Measurements from ENCODE around the gene ADAMTS13.

Gene ADAMTS13

DNA sequence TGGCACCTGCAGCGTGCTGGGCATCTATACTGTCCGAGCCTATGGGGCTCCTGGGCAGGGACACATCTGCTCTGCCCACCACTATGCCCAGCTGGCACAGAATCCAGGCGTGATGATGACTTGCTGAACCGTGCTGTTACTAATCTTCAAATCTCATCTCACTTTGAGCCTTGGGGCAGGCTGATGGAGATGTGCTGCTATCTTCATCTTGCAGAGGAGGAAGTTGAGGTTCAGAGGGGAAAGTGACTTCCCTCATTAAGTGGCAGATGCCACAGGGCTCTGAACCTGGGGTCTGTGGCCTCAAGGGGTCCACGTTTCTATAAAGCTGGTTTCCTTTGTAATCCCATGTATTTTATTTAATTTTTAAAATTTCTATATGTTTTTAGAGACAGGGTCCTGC is 52.0 kb downstream of the ADAMTS13 start:
- DNase-seq = no peak

DNA sequence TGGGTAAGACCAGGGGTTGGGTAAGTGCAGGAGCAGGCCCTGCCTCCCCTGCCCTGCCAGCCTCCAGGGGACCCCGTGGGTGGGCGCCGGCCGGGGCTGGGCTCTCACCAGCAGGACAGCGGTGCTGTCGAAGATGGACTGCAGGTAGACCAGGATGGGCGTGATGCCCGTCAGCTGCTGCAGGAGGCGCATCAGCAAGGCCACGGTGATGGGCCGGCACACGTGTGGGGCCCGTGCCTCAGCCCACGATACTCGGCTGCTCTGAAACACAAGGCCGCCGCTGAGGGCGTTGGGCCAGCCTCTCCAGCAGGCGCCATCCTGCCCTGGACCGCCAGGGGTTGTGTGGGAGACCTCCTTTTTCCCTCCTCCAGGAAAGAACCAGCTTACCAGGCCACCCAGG is 52.7 kb downstream of the ADAMTS13 start:
- DNase-seq = no peak

DNA sequence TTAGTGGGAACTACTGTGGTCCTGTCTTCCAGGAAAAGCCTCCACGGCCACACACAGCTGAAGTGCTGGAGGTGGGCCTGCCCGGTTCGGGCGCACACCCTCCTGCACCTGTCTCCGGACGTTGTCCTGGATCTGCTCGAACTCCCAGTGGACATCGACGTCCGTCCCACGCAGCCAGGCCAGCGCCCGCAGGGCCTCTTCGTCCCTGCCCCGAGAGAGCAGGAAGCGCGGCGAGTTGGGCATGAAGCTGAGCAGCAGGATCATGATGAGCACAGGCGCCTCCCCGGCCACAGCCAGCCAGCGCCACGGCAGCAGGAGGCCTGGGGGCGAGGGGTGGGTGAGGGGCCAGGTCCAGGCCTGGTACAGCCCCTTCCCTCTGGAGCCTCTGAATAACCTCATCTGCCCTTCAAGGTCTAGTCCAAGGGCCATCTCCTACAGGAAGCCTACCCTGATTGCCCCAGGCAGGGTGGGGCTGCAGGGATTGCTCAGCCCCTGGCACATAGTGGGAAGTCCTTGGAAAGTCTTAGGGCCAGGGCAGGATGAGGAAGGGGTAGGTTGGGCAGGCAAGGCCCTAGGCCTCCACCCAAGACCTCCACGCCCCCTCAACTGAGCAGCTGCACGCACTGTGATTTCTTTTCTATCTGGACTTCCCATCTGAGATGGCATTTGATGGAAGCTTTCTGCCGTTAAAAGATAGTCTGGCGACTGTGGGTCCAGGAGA is 53.3 kb downstream of the ADAMTS13 start:
- DNase-seq = no peak

DNA sequence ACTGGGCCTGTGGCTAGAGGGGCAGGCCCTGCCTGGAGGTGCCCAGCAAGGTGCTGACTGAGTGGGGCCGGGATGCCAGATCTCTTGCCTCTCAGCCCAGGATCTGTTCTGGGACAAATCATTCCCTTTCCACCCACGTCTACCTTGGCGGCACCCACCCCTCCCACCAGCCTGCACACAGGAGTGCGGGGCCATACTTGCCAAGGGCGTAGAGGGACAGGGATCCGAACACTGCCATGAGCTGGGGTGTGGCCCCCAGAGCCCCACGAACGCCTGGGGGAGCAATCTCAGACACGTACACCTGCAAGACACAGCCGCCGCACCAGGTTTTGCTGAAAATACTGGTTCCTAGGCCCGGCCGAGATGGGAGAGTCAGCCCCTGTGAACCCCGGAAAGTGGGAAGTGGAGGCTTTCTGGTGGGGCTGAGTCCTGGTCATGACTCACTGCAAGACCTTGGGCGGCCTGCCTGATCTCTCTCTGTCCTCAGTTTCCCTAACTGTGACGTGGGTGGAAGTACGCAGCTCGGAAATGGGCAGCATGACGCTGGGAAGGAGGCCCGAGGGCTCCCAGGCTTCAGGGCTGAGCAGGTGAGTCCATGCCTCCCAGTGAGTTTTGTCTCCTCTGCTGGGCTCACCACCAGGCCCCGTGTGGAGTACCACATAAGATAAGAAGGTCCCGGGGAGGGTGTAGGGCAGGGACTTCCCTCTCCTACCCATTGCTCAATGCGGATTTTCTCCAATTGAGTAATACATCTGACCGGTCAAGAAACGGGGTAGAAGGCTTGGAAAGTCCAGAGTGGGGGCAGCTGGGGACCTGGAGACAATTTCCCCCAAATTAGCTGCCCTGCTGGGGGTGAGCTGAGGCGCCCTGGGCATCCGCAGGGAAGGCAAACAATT is 54.1 kb downstream of the ADAMTS13 start:
- DNase-seq = no peak

DNA sequence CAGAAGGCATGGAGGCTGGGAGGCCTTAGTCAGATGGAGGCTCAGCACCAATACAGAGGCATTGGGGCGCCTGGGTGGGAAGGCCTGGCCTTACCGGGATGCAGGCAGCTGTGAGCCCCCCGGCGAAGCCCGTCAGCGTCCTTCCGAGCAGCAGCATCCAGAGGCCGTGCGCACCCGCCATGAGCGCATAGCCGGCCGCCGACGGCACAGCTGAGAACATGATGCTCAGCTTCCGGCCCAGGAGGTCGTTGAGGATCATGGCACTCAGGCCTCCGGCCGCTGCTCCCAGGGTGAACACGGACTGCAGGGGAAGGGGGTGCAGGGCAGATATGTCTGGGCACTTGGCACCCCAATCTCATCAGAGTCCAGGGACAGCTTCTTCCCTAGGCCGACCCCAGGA is 54.8 kb downstream of the ADAMTS13 start:
- no peak for DNase-seq

DNA sequence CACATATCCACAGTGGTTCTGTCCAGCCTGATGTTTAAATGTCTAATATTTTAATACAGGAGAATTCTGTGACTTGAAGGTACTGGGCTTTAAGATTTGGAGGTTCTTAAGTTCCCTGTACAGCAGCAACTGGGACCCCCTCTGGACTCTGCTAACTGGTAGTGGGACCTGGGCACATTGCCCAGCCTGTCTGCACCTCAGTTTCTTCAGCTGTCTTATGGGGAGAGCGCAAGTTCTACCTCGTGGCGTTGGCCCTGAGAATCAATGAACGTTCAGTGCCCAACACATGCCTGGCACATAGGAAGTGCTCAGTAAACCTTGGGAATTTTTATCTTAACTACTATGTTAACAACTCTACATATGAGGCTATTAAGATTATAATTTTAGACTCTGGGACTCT is 55.3 kb downstream of the ADAMTS13 start:
- DNase-seq = no peak

DNA sequence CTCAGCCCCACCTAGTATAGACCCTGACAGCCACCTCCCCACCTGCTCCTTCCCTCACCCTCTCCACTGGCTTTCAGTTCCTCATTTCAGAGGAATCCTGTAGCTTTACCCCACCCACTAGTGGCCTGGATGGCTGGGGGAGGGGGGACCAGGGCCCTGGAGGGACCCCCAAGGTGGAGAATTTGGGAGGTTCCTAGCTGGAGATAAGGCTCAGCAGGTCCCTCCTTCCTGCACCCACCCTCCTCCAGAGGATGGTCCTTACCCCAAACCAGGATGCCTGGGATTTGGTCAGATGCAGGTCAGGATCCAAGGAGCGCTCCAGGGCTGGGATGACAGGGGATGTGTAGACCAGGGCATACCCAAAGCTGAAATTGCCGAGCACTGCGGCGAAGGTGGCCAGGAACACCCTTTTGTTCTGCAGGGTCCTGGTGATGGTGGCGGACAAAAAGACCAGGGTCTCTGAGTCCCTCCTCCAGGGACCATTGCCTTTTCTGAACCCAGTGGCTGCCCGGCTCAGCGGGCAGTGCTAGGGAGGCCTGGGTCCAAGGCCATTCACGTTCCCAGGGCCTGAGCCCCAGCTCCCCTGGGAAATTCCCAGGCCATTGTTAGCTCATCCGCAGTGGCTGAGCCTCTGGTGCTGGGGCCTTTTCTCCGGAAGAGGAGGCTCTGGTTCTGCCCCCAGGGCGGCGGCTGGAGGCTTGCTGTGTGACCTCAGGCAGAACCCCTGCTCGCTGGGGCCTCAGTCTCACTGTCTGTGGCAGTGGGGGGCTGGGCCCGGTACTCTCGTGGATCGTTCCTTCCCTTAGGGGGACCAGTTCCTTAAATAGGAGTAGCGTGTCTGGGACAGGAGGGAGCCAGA is 56.1 kb downstream of the ADAMTS13 start:
- peak; percentile 17 for DNase-seq

DNA sequence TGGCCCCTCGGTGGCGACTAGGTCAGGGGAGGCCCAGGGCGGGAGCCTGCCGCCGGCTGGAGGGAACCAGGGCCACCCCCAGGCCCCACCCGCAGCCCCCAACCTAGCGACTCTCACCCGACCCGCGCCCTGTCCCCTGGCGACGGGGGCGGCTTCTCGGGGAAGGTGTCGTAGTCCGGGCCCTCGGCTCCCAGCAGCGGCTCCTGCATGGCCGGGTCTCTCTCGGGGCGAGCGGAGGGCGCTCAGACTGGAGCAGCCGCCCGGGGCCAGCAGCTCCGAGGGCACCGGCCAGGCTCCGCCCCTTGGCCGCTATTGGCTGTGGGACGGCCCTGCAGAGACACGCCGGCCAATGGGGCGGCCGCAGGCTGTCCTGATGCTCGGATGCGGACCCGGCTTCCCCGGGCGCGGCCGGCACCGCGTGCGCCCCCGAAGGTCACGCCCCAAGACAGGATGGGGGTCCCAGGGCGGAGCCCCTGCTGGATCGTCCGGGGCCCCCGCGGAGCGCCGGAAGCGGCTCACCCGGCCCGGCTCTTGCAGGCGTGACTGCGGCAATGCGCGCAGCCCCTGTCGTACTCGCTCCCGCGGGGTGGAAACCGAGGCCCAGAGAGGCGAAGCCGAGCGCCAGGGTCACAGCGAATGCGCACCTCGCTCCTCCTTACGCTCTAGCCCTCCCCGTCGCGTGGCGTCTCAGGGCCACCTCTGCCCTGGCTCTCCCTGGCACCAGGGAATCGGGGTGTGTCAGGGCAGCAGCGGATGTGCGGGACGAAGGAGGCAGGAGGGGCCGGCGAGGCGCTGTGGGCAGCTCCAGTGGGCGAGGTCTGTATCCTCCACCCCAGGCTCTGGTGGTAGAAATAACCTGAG is 56.9 kb downstream of the ADAMTS13 start, which contains the start of gene SLC2A6:
SLC2A6 (minus strand) TSS at position 249 of the 861 bp plus-strand sequence; CDS start at position 209, 40 bp downstream.
- DNase-seq = peak; percentile 90

DNA sequence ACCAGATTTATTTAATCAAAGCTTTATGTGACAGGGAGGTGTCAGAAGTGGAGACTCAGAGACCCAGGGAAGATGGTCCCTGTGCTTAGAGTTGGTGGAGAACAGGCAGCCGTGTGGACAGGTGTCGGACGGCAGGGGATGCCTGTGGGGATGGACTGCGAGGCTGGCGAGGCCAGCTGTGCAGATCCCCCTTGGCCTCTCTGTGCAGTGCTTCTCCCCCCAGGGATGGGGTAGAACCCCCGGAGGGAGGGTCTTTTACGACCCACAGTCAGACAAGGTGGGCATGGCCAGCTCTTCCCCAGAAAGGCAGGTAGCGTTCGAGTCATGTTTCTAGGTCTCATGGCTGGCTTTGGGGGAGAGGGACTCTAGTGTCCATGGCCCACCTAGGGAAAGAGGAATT is 61.4 kb downstream of the ADAMTS13 start:
- no peak for DNase-seq

DNA sequence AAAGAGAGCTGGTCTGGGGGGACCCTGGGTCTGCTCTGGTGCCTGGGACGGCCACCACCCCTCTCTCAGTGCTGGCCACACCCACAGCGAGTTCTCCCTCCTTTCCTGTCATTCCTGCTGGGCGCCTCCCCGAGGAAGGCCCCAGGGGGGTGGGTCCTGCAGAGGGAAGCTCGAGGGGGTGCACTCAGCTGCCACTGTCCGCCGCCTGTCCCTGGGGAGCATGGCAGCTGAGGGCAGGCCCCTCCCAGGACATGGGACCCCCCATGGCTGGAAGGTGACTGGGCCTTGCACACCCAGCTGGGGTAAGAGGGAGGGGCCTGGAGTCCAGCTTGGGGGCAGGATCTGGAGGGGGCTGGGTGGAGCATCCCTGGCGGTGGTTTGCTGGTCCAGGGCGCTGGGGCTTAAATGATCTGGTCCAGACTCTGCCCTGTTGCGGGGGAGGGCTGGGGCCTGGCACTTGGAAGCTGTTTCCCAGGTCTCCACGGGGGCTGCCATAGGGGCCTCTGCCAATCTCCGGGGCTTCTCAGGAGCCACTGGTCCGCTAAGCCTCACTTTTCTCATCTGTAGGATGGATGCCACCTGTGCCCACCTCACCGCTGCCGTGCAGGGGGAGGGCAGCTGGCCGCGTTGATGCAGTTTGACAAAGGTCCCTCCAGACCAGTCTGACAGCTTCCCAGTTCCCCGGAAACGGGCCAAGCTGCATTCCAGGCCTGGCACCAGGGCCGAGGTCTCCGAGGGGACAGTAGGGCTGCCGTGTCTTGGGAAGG is 62.7 kb downstream of the ADAMTS13 start:
- no peak for DNase-seq

DNA sequence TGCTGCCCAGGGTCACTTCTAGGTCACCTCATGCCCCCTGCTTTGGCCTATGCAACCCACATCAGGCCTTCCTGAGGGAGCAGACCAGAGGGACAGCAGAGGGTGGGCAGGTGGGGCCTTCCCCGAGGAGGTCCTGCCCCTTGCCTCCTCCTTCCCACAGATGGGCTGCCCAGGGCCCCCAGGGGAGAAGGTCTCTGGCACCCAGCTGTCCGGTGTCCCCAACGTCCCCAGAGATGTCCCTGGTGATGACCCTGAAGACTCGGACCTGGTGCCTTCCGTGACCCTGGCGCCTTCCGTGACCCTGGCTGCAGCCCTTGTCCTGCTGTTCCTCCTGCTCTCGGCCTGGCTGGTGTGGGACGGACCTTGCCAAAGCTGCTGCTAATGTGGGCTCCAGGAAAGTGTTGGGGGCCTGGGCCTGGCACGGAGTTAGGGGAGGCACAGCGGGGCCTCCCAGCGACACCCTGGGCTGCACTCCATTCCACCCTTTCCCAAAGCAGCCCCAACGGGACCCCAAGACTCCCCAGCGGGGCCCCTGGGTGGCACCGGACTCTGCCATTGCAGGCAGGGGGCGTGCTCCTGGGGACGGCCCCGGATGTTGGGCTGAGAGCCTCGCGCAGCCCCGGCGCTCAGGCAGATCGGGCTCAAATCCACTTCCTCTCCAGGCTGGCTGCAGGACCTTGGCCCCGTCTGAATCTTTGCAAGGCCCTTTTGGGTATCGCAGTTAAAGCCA is 63.5 kb downstream of the ADAMTS13 start:
- peak; percentile 25 for DNase-seq

DNA sequence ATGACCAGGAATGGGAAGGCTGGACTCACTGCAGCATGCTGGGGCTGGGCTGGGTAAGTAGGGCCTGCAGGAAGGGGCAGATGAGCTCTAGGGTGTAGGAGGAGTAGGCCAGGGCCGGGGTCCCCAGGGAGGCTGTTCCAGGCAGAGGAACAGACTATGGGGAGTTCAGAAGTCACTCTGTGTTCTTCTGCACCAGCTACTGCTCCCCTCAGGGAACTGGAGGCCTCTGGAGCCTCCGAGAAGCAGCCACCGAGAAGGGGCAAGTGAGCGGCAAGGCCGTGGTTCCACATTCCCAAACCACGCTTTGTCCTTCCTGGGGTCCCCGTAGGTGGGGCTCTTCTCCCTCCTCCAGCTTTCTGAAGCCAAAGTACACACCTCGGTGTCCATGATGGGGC is 65.2 kb downstream of the ADAMTS13 start:
- no peak for DNase-seq

DNA sequence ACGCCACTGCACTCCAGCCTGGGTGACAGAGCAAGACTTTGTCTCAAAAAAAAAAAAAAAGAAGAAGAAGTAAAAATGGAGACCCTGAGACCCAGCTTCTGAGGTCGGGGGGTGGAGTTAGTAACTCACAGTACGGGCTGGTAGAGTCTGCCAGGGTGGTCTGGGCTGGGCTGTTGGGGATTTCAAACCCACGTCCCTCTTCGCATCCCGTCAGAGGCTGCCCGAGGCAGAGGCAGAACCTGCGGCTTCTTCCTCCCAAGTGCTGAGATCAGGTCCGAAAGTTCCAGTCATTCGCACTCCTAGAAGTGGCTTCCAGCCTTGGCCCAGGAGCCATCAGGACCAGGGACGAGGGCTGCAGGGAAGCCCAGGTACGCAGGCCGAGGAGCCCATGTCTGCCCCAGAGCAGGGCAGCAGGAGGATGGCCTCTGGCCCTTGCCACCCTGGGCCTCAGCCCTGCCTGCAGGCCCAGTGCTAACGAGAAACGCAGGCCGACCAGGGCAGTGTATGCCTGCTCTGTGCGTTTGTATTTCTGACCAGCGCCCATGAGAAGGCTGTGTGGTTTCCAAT is 66.6 kb downstream of the ADAMTS13 start:
- DNase-seq = no peak

DNA sequence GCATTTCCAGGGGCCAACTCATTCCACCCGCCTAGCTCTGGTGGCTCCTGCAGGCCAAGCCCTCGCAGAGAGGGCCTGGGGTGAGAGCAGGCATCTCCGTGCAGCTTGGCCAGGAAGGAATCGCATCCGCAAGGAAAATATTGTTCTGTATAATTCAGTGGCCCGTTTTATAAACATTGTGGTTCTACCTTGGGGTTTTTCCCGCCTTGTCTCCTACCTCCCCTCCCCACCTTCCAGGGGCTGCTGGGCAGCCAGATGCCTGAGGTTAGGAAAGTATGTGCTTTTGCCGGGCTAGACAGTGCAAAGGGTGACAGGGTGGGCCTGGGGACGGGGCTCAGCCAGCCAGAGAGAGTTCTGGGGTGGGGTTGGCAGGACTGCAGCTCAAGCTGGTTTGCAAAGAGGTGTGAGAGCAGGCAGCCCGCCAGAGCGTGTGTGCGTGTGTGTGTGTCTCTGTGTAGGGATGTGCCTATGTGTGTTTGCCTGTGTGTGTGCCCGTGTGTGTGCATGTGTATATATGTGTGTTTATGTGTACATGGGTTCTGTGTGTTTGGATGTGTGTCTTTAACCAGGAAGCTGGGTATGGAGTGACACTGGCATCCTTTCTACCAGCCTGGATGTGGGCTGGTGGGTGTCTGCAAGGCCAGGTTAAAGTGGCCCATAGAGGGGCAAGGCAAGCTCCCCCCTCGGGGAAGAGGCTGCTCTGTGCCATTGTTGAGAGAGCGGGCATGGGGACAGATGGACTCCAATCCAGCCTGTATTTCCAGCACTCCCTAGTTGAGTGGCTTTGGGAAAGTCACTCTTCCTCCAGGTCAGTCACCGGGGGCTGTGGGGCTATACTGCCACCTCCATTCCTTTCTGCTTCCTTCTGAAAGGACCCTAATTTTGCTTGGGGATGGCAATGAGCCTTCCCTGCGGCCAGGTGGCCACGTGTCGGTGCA is 67.4 kb downstream of the ADAMTS13 start:
- DNase-seq = no peak

DNA sequence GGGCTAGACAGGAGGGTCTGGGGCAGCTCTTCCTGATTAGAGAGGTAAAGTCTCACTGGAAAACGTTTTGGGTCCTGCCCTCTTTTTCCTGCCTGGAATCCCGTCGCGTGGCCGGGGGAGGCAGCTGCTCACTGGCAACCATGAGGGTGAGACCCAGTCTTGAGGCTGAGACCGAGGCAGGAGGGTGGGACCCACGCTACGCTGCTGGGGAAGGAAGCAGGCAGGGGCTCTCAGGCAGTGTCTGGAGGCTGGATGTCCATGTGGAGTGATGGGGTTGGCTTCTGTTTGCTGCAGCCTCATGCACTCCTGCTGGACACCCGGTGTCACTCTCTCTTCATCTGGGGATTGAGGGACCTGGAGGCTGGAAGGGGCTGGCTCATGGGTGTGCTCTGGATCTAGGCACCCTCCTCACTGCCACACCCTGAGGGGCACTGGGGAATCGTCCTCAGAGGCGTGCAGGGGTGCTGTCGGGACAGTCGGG is 68.1 kb downstream of the ADAMTS13 start:
- no peak for DNase-seq

DNA sequence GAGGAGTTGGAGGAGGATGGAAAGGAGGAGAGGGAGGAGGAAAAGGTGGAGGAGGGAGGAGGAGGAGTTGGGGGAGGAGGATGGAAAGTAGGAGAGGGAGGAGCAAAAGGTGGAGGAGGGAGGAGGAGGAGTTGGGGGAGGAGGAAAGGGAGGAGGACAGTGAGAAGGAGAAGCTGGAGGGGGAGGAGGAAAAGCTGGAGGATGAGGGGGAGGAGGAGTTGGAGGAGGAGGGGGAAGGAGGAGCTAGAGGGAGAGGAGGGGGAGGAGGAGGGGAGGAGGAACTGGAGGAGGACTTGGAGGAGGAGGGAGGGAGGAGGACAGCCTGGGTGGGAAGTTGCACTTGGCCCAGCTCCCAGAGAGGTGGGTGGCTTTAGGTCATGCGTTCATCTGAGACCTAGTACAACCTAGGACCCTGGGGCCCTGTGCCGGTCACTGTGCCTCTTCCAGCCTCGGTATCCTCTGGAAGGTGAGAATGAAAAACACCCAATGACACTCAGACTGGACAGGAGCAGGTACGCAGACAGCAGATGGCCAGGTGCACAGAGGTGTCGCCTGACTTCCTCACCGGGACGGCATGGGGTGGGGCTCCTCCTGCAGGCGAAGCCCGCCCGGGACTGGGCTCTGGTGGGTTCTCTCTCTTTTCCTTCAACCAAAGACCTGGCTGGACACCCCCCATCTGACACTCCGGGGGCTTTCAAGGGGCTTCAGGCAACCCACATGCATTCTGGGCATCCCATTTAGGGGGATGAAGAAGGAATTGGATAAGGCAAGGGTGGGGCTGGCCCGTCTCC is 68.9 kb downstream of the ADAMTS13 start:
- DNase-seq = no peak

DNA sequence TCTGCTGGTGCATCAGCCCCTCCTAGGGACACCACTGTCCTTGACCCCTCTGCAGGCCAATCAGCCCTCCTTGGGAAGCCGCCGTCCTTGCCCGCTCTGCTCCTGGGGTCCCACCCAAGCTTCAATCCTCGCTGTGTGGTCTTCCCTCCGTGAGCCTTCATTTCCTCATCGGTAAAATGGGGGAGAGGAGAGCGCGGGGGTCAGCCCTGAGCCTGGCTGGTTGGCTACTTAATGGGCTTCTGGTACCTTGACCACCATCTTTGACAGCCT is 69.4 kb downstream of the ADAMTS13 start:
- DNase-seq = no peak

Measured in stimulated activated CD4-positive, alpha-beta T cell treated with anti-CD3 and anti-CD28 coated beads, Interleukin-15, amount 100 ng/mL, for 24 hours (primary cell).